ENCODE measurements around the gene NEK5. TPM values are rescaled to one million over a fixed set of nuclear protein-coding genes. Genes with fewer than 3 reads are reported as not detected.

The NEK5 gene
- total RNA-seq, 2 donors from 2014 or later = 1.4 to 1.8 TPM

DNA sequence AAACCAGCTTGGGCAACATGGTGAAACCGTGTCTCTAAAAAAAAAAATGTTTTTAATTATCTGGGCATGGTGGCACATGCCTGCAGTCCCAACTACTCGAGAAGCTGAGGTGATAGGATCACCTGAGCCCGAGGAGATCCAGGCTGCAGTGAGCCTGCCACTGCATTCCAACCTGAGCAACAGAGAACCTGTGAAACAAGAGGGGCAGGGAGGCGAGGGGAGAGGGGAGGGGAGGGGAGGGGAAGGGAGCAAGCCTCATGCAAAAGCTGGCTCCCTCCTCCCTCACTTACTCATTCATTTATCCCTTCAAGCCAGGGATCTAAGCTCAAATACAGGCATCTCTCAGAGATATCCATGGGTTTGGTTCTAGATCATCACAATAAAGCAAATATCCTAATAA is 126.5 kb downstream of the NEK5 start:
- H3K9ac ChIP-seq (ENCODE audit: extremely low read depth, low read length, poor library complexity, severe bottlenecking) = no peak overlapping the region
- H3K27ac ChIP-seq (ENCODE audit: low read depth, low read length) = no peak overlapping the region
- peaks cover 35% of the 10 kb centered on the region for H3K4me1 Mint-ChIP-seq
- peaks cover 14% of the 10 kb centered on the region for H3K4me1 ChIP-seq (ENCODE audit: control insufficient read depth, insufficient read depth, low read length)
- H3K27me3 Mint-ChIP-seq (ENCODE audit: insufficient read depth) = peaks cover 13% of the 10 kb centered on the region
- peaks cover 8% of the 10 kb centered on the region for H3K27me3 ChIP-seq (ENCODE audit: control insufficient read depth, insufficient read depth, low read length, poor library complexity, severe bottlenecking)
- DNase-seq = peak; percentile 62
- H3K9me3 ChIP-seq (ENCODE audit: control insufficient read depth, low read length) = peaks cover 10% of the 10 kb centered on the region
- peaks cover 4% of the 10 kb centered on the region for H3K36me3 ChIP-seq (ENCODE audit: control insufficient read depth, insufficient read depth, low read length)
- no peak overlapping the region for H3K4me3 Mint-ChIP-seq
- peaks cover 12% of the 10 kb centered on the region for H3K36me3 Mint-ChIP-seq (ENCODE audit: low read depth)
- H3K27ac Mint-ChIP-seq = no peak overlapping the region
- TF ChIP-seq, protein P1, sequence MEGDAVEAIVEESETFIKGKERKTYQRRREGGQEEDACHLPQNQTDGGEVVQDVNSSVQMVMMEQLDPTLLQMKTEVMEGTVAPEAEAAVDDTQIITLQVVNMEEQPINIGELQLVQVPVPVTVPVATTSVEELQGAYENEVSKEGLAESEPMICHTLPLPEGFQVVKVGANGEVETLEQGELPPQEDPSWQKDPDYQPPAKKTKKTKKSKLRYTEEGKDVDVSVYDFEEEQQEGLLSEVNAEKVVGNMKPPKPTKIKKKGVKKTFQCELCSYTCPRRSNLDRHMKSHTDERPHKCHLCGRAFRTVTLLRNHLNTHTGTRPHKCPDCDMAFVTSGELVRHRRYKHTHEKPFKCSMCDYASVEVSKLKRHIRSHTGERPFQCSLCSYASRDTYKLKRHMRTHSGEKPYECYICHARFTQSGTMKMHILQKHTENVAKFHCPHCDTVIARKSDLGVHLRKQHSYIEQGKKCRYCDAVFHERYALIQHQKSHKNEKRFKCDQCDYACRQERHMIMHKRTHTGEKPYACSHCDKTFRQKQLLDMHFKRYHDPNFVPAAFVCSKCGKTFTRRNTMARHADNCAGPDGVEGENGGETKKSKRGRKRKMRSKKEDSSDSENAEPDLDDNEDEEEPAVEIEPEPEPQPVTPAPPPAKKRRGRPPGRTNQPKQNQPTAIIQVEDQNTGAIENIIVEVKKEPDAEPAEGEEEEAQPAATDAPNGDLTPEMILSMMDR (conservative IDR thresholded peaks at IDR 0.05) = no peak
- WGBS, 2 experiments (ENCODE audit: insufficient coverage in 1 of 2, insufficient read length in 1 of 2) = 63 to 76% methylated on average over 3 of the region's 4 CpGs
- H3K4me3 ChIP-seq (ENCODE audit: low read length) = no peak overlapping the region
- H3K9me3 Mint-ChIP-seq = peaks cover 11% of the 10 kb centered on the region

DNA sequence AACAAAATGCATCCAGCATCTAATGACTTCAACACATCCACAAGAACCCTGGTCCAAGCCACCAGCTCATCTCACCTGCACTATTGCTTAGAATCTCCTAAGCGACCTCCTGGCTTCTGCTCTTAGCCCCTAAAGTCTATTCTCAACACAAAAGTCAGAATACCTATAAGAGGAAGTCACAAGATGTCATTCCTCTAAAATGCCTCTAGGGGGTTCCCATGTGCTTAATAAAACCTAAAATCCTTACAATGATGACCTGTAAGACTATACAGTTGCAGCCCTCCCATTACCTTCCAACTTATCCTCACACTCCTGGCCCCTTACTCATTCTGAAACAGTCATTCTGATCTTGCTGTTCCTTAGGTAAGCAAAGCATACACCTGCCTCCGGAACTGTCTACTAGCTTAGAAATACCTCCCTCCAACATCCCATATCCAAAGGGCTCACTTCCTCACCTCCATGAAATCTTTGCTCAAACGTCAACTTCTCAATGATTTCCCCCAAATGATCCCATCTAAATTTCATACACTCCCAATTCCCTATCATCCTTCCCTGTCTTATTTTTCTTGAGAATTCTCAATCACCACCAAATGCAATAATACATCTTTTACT is 127.6 kb downstream of the NEK5 start:
- TF ChIP-seq, protein P1 (conservative IDR thresholded peaks at IDR 0.05) = peak; percentile 80
- Histone ChIP-seq H3K4me3 (ENCODE audit: low read length) (no peak overlapping the region), H3K36me3 (ENCODE audit: control insufficient read depth, insufficient read depth, low read length) (peaks cover 2% of the 10 kb centered on the region), H3K9me3 (ENCODE audit: control insufficient read depth, low read length) (peaks cover 4% of the 10 kb centered on the region), H3K9ac (ENCODE audit: extremely low read depth, low read length, poor library complexity, severe bottlenecking) (no peak overlapping the region), H3K27me3 (ENCODE audit: control insufficient read depth, insufficient read depth, low read length, poor library complexity, severe bottlenecking) (peaks cover 8% of the 10 kb centered on the region), H3K27ac (ENCODE audit: low read depth, low read length) (no peak overlapping the region), H3K4me1 (ENCODE audit: control insufficient read depth, insufficient read depth, low read length) (peaks cover 24% of the 10 kb centered on the region)
- Mint-ChIP-seq H3K4me3 (no peak overlapping the region), H3K9me3 (peaks cover 5% of the 10 kb centered on the region), H3K4me1 (peaks cover 46% of the 10 kb centered on the region), H3K27me3 (ENCODE audit: insufficient read depth) (peaks cover 17% of the 10 kb centered on the region), H3K27ac (no peak overlapping the region), H3K36me3 (ENCODE audit: low read depth) (peaks cover 5% of the 10 kb centered on the region)
- 65 to 75% methylated on average over 3 of the region's 3 CpGs for WGBS, 2 experiments (ENCODE audit: insufficient coverage in 1 of 2, insufficient read length in 1 of 2)
- DNase-seq = peak; percentile 44

DNA sequence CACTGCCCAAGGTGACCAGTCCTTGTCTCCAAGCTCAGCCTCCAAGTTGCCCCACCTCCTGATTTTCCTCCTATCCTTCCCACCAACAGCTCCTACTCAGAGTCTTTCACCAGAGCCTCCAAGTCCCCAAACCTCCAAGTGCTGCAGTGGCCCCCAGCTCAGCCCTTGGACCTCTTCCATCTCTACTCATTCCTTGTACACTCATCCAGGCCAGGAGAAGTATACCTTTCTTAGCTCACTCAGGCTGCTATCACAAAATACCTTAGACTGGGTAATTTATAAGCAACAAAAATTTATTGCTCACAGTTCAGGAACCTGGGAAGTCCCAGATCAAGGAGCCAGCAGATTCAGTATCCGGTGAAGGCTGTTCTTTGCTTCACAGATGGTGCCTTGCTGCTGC is 129.0 kb downstream of the NEK5 start:
- Histone ChIP-seq H3K27me3 (ENCODE audit: control insufficient read depth, insufficient read depth, low read length, poor library complexity, severe bottlenecking) (peaks cover 19% of the 10 kb centered on the region), H3K4me3 (ENCODE audit: low read length) (peak overlapping the region; percentile 59), H3K27ac (ENCODE audit: low read depth, low read length) (no peak overlapping the region), H3K9me3 (ENCODE audit: control insufficient read depth, low read length) (no peaks in the 10 kb centered on the region), H3K4me1 (ENCODE audit: control insufficient read depth, insufficient read depth, low read length) (peaks cover 35% of the 10 kb centered on the region), H3K9ac (ENCODE audit: extremely low read depth, low read length, poor library complexity, severe bottlenecking) (no peak overlapping the region), H3K36me3 (ENCODE audit: control insufficient read depth, insufficient read depth, low read length) (no peaks in the 10 kb centered on the region)
- 94 to 100% methylated on average over 1 of the region's 1 CpG for WGBS, 2 experiments (ENCODE audit: insufficient coverage in 1 of 2, insufficient read length in 1 of 2)
- DNase-seq = no peak
- peak overlapping the region; percentile 42 for H3K27ac Mint-ChIP-seq
- H3K36me3 Mint-ChIP-seq (ENCODE audit: low read depth) = no peaks in the 10 kb centered on the region
- H3K4me3 Mint-ChIP-seq = peak overlapping the region; percentile 30
- TF ChIP-seq, protein P1 (conservative IDR thresholded peaks at IDR 0.05) = no peak
- peaks cover 29% of the 10 kb centered on the region for H3K27me3 Mint-ChIP-seq (ENCODE audit: insufficient read depth)
- H3K9me3 Mint-ChIP-seq = no peaks in the 10 kb centered on the region
- H3K4me1 Mint-ChIP-seq = peaks cover 59% of the 10 kb centered on the region
